GM18498 (cell line): ENCODE results near the gene ENOSF1.

ENCODE experiments used
- ATAC-seq: cut with Tn5 transposase; IDR thresholded peaks from one replicate; pipeline ENCODE4 v1.9.1; 2021; ENCODE audit warnings: mild to moderate bottlenecking, moderate library complexity; ENCODE audit not compliant: unreplicated experiment

The ENOSF1 gene

GRCh38 chr18:644395-645004 is 67.9 kb downstream of the ENOSF1 start:
- peak; percentile 54 for ATAC-seq

- no peak for ATAC-seq
These were observed 71.2 kb downstream of the ENOSF1 start for GRCh38 chr18:641224-641623.

GRCh38 chr18:635171-635570 is 77.3 kb downstream of the ENOSF1 start:
- ATAC-seq, result no peak

- ATAC-seq, result no peak
These were observed 77.8 kb downstream of the ENOSF1 start for GRCh38 chr18:634551-635045.

- ATAC-seq, result no peak
These were observed 80.9 kb downstream of the ENOSF1 start for GRCh38 chr18:631560-631959.

GRCh38 chr18:629269-630150 is 82.9 kb downstream of the ENOSF1 start:
- ATAC-seq, result no peak

GRCh38 chr18:627231-627630 is 85.2 kb downstream of the ENOSF1 start:
- ATAC-seq, result no peak

- ATAC-seq, result peak; percentile 69
These were observed 88.4 kb downstream of the ENOSF1 start for GRCh38 chr18:623761-624620.

- no peak for ATAC-seq
These were observed 90.1 kb downstream of the ENOSF1 start for GRCh38 chr18:622289-622688.

- no peak for ATAC-seq
These were observed 91.0 kb downstream of the ENOSF1 start for GRCh38 chr18:621291-622043.
